ENCODE measurements around the gene FAM210A. TPM values are rescaled to one million over a fixed set of nuclear protein-coding genes. Genes with fewer than 3 reads are reported as not detected.
"Not testable (repeated sequence)": the region's sequence is repeated elsewhere in the genome, so short reads cannot be mapped to it uniquely, and the experiment has no call there.

FAM210A gene
- total and polyA plus RNA-seq, 4 donors, result 3.5 to 14.7 (median 11.2) TPM

DNA sequence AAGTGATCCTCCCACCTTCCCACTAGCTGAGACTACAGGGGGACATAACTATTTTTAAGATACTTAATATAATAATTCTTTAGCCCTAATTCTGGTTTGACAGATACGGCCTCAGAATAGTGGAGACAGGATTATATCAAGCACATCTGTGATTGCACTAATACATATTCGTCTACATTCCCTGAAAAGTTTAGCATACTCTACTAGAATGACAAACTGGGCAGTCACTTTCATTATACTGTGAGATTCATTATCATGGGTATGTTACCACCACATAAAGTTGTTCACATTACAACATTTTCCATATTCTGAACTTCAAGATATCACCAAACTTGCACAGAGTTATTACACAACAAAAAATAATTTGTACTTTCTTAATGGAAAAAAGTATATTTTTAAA is 11.0 kb downstream of the FAM210A start:
- Histone ChIP-seq H3K4me3 (ENCODE audit: low read length in 2 of 2) (no peak overlapping the region), H3K4me1 (ENCODE audit: control insufficient read depth in 1 of 2, insufficient read depth in 2 of 2, low read length in 2 of 2) (no peaks in the 10 kb centered on the region), H3K36me3 (ENCODE audit: control insufficient read depth in 1 of 2, insufficient read depth in 2 of 2, low read length in 1 of 2) (peaks cover 0 to 2% of the 10 kb centered on the region in 2 donors), H3K27me3 (ENCODE audit: control insufficient read depth in 1 of 2, insufficient read depth in 2 of 2, low read length in 1 of 2) (no peaks in the 10 kb centered on the region), H3K9me3 (ENCODE audit: control insufficient read depth, low read length) (peaks cover 1% of the 10 kb centered on the region), H3K27ac (ENCODE audit: low read depth in 1 of 2, low read length in 2 of 2) (no peak overlapping the region)
- ATAC-seq (ENCODE audit: low FRiP score) (no peak), DNase-seq (no peak)
- 90 to 94% methylated on average over 2 of the region's 2 CpGs for WGBS, 2 donors
- intact Hi-C loops (cut with DNase I), result no loop called here

DNA sequence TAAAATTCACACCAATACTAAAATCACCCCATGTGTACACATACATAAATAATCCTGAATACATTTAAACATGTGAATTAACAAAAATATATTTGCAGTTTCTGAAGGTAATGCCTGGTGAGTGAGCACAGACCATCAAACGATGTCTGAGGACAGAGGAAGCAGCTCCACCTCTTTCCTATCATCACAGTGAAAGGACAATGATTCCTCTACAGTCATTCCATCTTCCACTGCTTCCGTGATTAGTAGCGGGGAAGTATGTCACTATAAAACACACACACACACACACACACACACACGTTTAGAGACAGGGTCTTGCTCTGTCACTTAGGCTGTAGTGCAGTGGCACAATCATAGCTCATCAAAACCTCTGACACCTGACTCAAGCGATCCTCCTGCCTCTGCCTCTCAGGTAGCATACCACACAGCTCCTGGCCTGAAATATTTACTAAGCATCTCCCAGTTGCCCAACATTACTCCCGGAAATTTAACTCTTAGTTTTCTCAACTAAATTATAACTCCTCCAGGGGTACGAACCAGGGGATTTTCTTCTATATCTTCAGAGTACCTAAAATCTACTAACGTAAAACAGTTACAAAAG is 12.8 kb downstream of the FAM210A start:
- no peak overlapping the region for H3K4me3 ChIP-seq (ENCODE audit: low read length in 2 of 2)
- intact Hi-C loops (cut with DNase I), result no loop called here
- H3K27me3 ChIP-seq (ENCODE audit: control insufficient read depth in 1 of 2, insufficient read depth in 2 of 2, low read length in 1 of 2), result no peaks in the 10 kb centered on the region
- ATAC-seq (ENCODE audit: low FRiP score), result no peak
- whole genome bisulfite sequencing, 2 donors, result 84 to 85% methylated on average over 8 of the region's 8 CpGs
- peaks cover 1% of the 10 kb centered on the region for H3K9me3 ChIP-seq (ENCODE audit: control insufficient read depth, low read length)
- H3K27ac ChIP-seq (ENCODE audit: low read depth in 1 of 2, low read length in 2 of 2), result no peak overlapping the region
- DNase-seq, result no peak
- H3K4me1 ChIP-seq (ENCODE audit: control insufficient read depth in 1 of 2, insufficient read depth in 2 of 2, low read length in 2 of 2), result no peaks in the 10 kb centered on the region
- H3K36me3 ChIP-seq (ENCODE audit: control insufficient read depth in 1 of 2, insufficient read depth in 2 of 2, low read length in 1 of 2), result peaks cover 0 to 2% of the 10 kb centered on the region in 2 donors

GRCh38 chr18:13712400-13713131 is 13.8 kb downstream of the FAM210A start:
- Histone ChIP-seq H3K4me1 (ENCODE audit: control insufficient read depth in 1 of 2, insufficient read depth in 2 of 2, low read length in 2 of 2) (no peaks in the 10 kb centered on the region), H3K4me3 (ENCODE audit: low read length in 2 of 2) (no peak overlapping the region), H3K27ac (ENCODE audit: low read depth in 1 of 2, low read length in 2 of 2) (no peak overlapping the region), H3K36me3 (ENCODE audit: control insufficient read depth in 1 of 2, insufficient read depth in 2 of 2, low read length in 1 of 2) (no peaks in the 10 kb centered on the region), H3K27me3 (ENCODE audit: control insufficient read depth in 1 of 2, insufficient read depth in 2 of 2, low read length in 1 of 2) (no peaks in the 10 kb centered on the region), H3K9me3 (ENCODE audit: control insufficient read depth, low read length) (no peaks in the 10 kb centered on the region)
- no peak for ATAC-seq (ENCODE audit: low FRiP score)
- DNase-seq, result no peak
- intact Hi-C loops (cut with DNase I), result no loop called here
- 88 to 91% methylated on average over 8 of the region's 8 CpGs for WGBS, 2 donors

GRCh38 chr18:13710414-13710831 is 15.9 kb downstream of the FAM210A start:
- H3K9me3 ChIP-seq (ENCODE audit: control insufficient read depth, low read length), result no peaks in the 10 kb centered on the region
- no peak overlapping the region for H3K4me3 ChIP-seq (ENCODE audit: low read length in 2 of 2)
- no peaks in the 10 kb centered on the region for H3K4me1 ChIP-seq (ENCODE audit: control insufficient read depth in 1 of 2, insufficient read depth in 2 of 2, low read length in 2 of 2)
- H3K27ac ChIP-seq (ENCODE audit: low read depth in 1 of 2, low read length in 2 of 2), result no peak overlapping the region
- DNase-seq (no peak), ATAC-seq (ENCODE audit: low FRiP score) (no peak)
- intact Hi-C loops (cut with DNase I), result no loop called here
- 89% methylated on average over 6 of the region's 6 CpGs for WGBS, 2 donors
- H3K36me3 ChIP-seq (ENCODE audit: control insufficient read depth in 1 of 2, insufficient read depth in 2 of 2, low read length in 1 of 2), result no peaks in the 10 kb centered on the region
- no peaks in the 10 kb centered on the region for H3K27me3 ChIP-seq (ENCODE audit: control insufficient read depth in 1 of 2, insufficient read depth in 2 of 2, low read length in 1 of 2)

- ATAC-seq (ENCODE audit: low FRiP score) (no peak), DNase-seq (no peak)
- no peaks in the 10 kb centered on the region for H3K27me3 ChIP-seq (ENCODE audit: control insufficient read depth in 1 of 2, insufficient read depth in 2 of 2, low read length in 1 of 2)
- intact Hi-C loops (cut with DNase I), result no loop called here
- no peak overlapping the region for H3K4me3 ChIP-seq (ENCODE audit: low read length in 2 of 2)
- H3K4me1 ChIP-seq (ENCODE audit: control insufficient read depth in 1 of 2, insufficient read depth in 2 of 2, low read length in 2 of 2), result no peaks in the 10 kb centered on the region
- H3K36me3 ChIP-seq (ENCODE audit: control insufficient read depth in 1 of 2, insufficient read depth in 2 of 2, low read length in 1 of 2), result no peaks in the 10 kb centered on the region
- WGBS, 2 donors, result 94 to 96% methylated on average over 1 of the region's 1 CpG
- H3K9me3 ChIP-seq (ENCODE audit: control insufficient read depth, low read length), result no peaks in the 10 kb centered on the region
- no peak overlapping the region for H3K27ac ChIP-seq (ENCODE audit: low read depth in 1 of 2, low read length in 2 of 2)
These were observed 22.5 kb downstream of the FAM210A start for GRCh38 chr18:13703899-13704298.

DNA sequence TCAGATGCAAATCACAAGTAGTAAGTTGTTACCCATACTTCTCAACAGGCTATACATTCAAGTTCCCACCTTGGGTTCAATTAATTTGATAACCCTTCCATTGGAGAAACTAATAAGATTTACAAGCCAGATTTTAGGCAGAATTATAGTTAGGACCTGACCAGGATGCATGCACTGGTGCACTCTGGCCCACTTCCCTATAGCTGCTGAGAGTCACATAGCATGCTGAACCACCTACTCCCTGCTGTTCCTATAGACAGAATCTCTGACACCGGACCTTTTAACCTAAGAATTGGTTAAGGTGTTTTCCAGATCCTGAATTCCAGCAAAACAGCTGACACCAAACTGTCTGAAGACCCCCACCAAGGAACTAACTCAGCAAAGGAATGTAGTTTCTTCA is 26.2 kb downstream of the FAM210A start:
- Histone ChIP-seq H3K4me3 (ENCODE audit: low read length in 2 of 2) (no peak overlapping the region), H3K36me3 (ENCODE audit: control insufficient read depth in 1 of 2, insufficient read depth in 2 of 2, low read length in 1 of 2) (no peaks in the 10 kb centered on the region), H3K4me1 (ENCODE audit: control insufficient read depth in 1 of 2, insufficient read depth in 2 of 2, low read length in 2 of 2) (no peaks in the 10 kb centered on the region), H3K27ac (ENCODE audit: low read depth in 1 of 2, low read length in 2 of 2) (no peak overlapping the region), H3K27me3 (ENCODE audit: control insufficient read depth in 1 of 2, insufficient read depth in 2 of 2, low read length in 1 of 2) (no peaks in the 10 kb centered on the region), H3K9me3 (ENCODE audit: control insufficient read depth, low read length) (no peaks in the 10 kb centered on the region)
- WGBS, 2 donors, result 94 to 95% methylated on average over 1 of the region's 1 CpG
- intact Hi-C loops (cut with DNase I), result no loop called here
- DNase-seq (no peak), ATAC-seq (ENCODE audit: low FRiP score) (no peak)

DNA sequence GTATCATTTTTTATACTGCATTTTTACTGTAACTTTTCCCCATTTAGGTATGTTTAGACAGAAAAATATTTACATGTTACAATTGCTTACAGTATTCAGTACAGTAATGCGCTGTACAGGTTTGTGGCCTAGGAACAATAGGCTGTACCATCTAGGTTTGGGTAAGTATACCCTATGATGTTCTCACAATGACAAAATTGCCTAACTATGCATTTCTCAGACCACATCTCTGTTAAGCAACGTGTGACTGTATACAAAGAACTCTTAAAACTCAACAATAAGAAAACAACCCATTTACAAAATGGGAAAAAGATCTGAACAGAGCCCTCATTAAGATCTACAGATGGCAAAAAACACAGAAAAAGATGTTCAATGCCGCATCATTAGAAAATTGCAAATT is 29.4 kb downstream of the FAM210A start:
- intact Hi-C loops (cut with DNase I), result no loop called here
- Histone ChIP-seq H3K36me3 (ENCODE audit: control insufficient read depth in 1 of 2, insufficient read depth in 2 of 2, low read length in 1 of 2) (no peaks in the 10 kb centered on the region), H3K9me3 (ENCODE audit: control insufficient read depth, low read length) (no peaks in the 10 kb centered on the region), H3K27me3 (ENCODE audit: control insufficient read depth in 1 of 2, insufficient read depth in 2 of 2, low read length in 1 of 2) (no peaks in the 10 kb centered on the region), H3K4me3 (ENCODE audit: low read length in 2 of 2) (no peak overlapping the region), H3K4me1 (ENCODE audit: control insufficient read depth in 1 of 2, insufficient read depth in 2 of 2, low read length in 2 of 2) (no peaks in the 10 kb centered on the region), H3K27ac (ENCODE audit: low read depth in 1 of 2, low read length in 2 of 2) (no peak overlapping the region)
- 93% methylated on average over 3 of the region's 3 CpGs for WGBS, 2 donors
- no peak for ATAC-seq (ENCODE audit: low FRiP score)
- DNase-seq, result no peak

GRCh38 chr18:13695337-13695736 is 31.0 kb downstream of the FAM210A start:
- H3K27ac ChIP-seq (ENCODE audit: low read depth in 1 of 2, low read length in 2 of 2); H3K36me3 ChIP-seq (ENCODE audit: control insufficient read depth in 1 of 2, insufficient read depth in 2 of 2, low read length in 1 of 2); H3K4me3 ChIP-seq (ENCODE audit: low read length in 2 of 2); ATAC-seq (ENCODE audit: low FRiP score); intact Hi-C loops (cut with DNase I); H3K27me3 ChIP-seq (ENCODE audit: control insufficient read depth in 1 of 2, insufficient read depth in 2 of 2, low read length in 1 of 2); DNase-seq; H3K4me1 ChIP-seq (ENCODE audit: control insufficient read depth in 1 of 2, insufficient read depth in 2 of 2, low read length in 2 of 2); H3K9me3 ChIP-seq (ENCODE audit: control insufficient read depth, low read length): not testable (repeated sequence)
- 82 to 86% methylated on average over 5 of the region's 5 CpGs for WGBS, 2 donors

DNA sequence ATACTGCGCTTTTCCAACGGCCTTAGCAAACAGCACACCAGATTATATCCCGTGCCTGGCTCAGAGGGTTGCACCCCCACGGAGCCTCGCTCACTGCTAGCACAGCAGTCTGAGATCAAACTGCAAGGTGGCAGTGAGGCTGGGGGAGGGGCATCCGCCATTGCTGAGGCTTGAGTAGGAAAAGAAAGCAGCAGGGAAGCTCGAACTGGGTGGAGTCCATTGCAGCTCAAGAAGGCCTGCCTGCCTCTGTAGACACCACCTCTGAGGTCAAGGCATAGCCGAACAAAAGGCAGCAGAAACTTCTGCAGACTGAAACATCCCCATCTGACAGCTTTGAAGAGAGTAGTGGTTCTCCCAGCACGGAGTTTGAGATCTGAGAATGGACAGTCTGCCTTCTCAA is 36.3 kb downstream of the FAM210A start:
- H3K27me3 ChIP-seq (ENCODE audit: control insufficient read depth in 1 of 2, insufficient read depth in 2 of 2, low read length in 1 of 2); H3K4me1 ChIP-seq (ENCODE audit: control insufficient read depth in 1 of 2, insufficient read depth in 2 of 2, low read length in 2 of 2); H3K27ac ChIP-seq (ENCODE audit: low read depth in 1 of 2, low read length in 2 of 2); DNase-seq; H3K36me3 ChIP-seq (ENCODE audit: control insufficient read depth in 1 of 2, insufficient read depth in 2 of 2, low read length in 1 of 2); H3K9me3 ChIP-seq (ENCODE audit: control insufficient read depth, low read length); intact Hi-C loops (cut with DNase I); H3K4me3 ChIP-seq (ENCODE audit: low read length in 2 of 2); ATAC-seq (ENCODE audit: low FRiP score): not testable (repeated sequence)
- 96% methylated on average over 9 of the region's 9 CpGs for WGBS, 2 donors
